Measurements from ENCODE around the gene SNX13. TPM values are rescaled to one million over a fixed set of nuclear protein-coding genes. Genes with fewer than 3 reads are reported as not detected.

The SNX13 gene
- total and polyA plus RNA-seq, 2 donors (not counting 3 experiments of a cell fraction or from before 2014, with no cell fraction given): 6.1 to 28.5 TPM

DNA sequence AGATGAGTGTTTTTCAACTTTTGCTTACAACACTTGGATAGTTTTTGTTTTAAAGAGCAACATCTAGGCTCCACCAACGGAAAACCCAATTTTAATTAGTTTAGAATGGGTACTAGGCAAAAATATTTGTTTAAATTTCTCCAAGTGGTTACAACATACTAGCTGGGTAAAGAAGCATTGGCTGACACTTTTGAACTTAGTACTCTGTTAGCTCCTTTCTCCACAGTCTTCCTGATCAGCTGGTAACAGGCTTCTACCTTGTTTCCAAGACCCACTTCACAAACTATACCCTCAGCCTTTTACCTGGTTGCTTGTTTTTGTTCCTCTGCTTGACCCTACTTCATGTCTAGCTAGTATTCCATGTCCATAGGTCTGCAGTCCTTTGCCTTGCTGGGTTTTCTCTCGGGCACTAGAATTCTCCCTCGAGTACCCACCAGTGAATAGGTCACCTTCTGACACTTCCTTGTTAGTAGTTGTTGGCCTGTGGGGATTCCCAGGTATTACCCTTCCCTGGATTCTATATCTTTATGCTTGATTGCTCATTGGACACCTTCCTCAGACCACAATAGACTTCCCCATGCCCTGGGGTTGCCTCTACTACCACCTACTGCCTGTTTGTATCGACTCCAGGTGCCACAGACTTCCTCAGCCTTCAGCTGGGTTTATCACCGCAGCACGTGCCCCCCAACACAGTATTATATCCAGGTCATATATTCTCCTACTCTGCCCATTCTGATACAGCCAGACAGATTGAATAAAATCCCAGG, 45.4 kb upstream of the SNX13 start:
- H3K9ac ChIP-seq (replicated peaks; ENCODE audit: extremely low read depth, insufficient read depth, low read length): no peak overlapping the region
- no peaks in the 10 kb centered on the region for H3K9me1 ChIP-seq (replicated peaks; ENCODE audit: control insufficient read depth, extremely low read depth, insufficient read depth, low read length)
- H3K4me3 ChIP-seq (replicated peaks in 1 of 3; ENCODE audit: insufficient read depth in 1 of 3, low read depth in 1 of 3, low read length in 3 of 3): no peak overlapping the region
- no peak overlapping the region for H3K27ac ChIP-seq (ENCODE audit: insufficient read depth, low read depth, low read length)
- H3K4me1 ChIP-seq (ENCODE audit: control insufficient read depth, extremely low read depth, insufficient read depth, low read length): no peaks in the 10 kb centered on the region
- ChIA-PET POLR2A (no interaction called here), CTCF (interaction anchor here (0.8 to 2.0 kb wide), 4 partner anchors 8 to 215 kb away, joined by 3 to 5 read pairs (median 4); no protein-coding TSS in a partner anchor)
- H3K9me3 ChIP-seq (replicated peaks; ENCODE audit: control insufficient read depth, insufficient read depth, low read length): no peaks in the 10 kb centered on the region
- H3K27me3 ChIP-seq (ENCODE audit: control insufficient read depth in 2 of 2, insufficient read depth in 2 of 2, low read length in 2 of 2): no peaks in the 10 kb centered on the region
- intact Hi-C loops (cut with micrococcal nuclease): no loop called here
- no peak overlapping the region for H3K4me2 ChIP-seq (ENCODE audit: insufficient read depth, low read length)
- H3K79me2 ChIP-seq (ENCODE audit: control insufficient read depth, insufficient read depth, low read length): no peaks in the 10 kb centered on the region
- TF ChIP-seq, protein P1, sequence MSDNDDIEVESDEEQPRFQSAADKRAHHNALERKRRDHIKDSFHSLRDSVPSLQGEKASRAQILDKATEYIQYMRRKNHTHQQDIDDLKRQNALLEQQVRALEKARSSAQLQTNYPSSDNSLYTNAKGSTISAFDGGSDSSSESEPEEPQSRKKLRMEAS (IDR thresholded peaks at IDR 0.05; ENCODE audit: insufficient read depth, insufficient read length): no peak
- TF ChIP-seq GATA2 (IDR thresholded peaks at IDR 0.05; ENCODE audit: insufficient read depth, insufficient read length, low read depth, low read length) (no peak), POLR2A (IDR thresholded peaks at IDR 0.05; ENCODE audit: low read depth, low read length) (no peak), EZH2 (IDR thresholded peaks at IDR 0.05; ENCODE audit: borderline replicate concordance, low read depth, low read length, severe bottlenecking) (no peak), FOS (IDR thresholded peaks at IDR 0.05; ENCODE audit: borderline replicate concordance, insufficient read depth, low read length) (no peak), MYC (IDR thresholded peaks at IDR 0.05; ENCODE audit: low read depth, low read length) (no peak), JUN (IDR thresholded peaks at IDR 0.05; ENCODE audit: borderline replicate concordance, insufficient read depth, insufficient read length, low read depth) (no peak), POLR2AphosphoS5 (IDR thresholded peaks at IDR 0.05; ENCODE audit: insufficient read depth, low read depth, low read length) (no peak)
- TF ChIP-seq, protein P2, sequence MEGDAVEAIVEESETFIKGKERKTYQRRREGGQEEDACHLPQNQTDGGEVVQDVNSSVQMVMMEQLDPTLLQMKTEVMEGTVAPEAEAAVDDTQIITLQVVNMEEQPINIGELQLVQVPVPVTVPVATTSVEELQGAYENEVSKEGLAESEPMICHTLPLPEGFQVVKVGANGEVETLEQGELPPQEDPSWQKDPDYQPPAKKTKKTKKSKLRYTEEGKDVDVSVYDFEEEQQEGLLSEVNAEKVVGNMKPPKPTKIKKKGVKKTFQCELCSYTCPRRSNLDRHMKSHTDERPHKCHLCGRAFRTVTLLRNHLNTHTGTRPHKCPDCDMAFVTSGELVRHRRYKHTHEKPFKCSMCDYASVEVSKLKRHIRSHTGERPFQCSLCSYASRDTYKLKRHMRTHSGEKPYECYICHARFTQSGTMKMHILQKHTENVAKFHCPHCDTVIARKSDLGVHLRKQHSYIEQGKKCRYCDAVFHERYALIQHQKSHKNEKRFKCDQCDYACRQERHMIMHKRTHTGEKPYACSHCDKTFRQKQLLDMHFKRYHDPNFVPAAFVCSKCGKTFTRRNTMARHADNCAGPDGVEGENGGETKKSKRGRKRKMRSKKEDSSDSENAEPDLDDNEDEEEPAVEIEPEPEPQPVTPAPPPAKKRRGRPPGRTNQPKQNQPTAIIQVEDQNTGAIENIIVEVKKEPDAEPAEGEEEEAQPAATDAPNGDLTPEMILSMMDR (IDR thresholded peaks at IDR 0.05; ENCODE audit: extremely low read depth in 1 of 2, insufficient read depth in 1 of 2, low read depth in 1 of 2, low read length in 2 of 2): no peak
- no peak overlapping the region for H2AFZ ChIP-seq (ENCODE audit: low read depth, low read length)
- H3K36me3 ChIP-seq (ENCODE audit: control insufficient read depth in 2 of 2, extremely low read depth in 1 of 2, insufficient read depth in 2 of 2, low read length in 2 of 2): no peaks in the 10 kb centered on the region
- FAIRE-seq (no peak), DNase-seq (ENCODE audit: low read depth, low spot score) (no peak)
- no TSS peak for BruUV-seq (replicated peaks)
- dilution Hi-C loops (cut with MboI; ENCODE audit: extremely low pct_ligation_motif_present, low sequenced_read_pairs): no loop called here
- H4K20me1 ChIP-seq (replicated peaks; ENCODE audit: control insufficient read depth, extremely low read depth, insufficient read depth, low read length): no peaks in the 10 kb centered on the region
